Measurements from ENCODE around the gene DLX1.
"Not testable (repeated sequence)": the region's sequence is repeated elsewhere in the genome, so short reads cannot be mapped to it uniquely, and the experiment has no call there.

The DLX1 gene

DNA sequence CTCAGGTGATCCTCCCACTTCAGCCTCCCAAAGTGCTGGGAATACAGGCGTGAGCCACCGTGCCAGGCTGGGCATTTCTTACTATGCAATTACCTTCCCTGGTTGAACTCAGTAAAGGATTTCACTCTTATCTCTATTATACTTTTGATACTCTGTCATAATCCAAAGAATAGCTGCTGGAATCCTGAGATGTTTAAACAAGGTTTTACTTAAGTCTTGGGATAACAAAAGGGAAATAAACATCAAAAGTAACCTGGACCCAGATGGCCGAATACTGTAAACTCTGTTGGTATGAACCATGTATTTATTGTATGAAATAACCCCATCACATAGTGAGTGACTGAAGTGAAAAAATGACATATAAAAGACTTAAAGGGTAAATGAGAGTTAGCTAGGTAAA is 29.3 kb downstream of the DLX1 start:
- no peak for TF ChIP-seq GATA1 (IDR thresholded peaks at IDR 0.05; ENCODE audit: low read depth, low read length)
- no peak for TF ChIP-seq POLR2A (IDR thresholded peaks at IDR 0.05; ENCODE audit: low read length)
- DNase-seq = no peak

DNA sequence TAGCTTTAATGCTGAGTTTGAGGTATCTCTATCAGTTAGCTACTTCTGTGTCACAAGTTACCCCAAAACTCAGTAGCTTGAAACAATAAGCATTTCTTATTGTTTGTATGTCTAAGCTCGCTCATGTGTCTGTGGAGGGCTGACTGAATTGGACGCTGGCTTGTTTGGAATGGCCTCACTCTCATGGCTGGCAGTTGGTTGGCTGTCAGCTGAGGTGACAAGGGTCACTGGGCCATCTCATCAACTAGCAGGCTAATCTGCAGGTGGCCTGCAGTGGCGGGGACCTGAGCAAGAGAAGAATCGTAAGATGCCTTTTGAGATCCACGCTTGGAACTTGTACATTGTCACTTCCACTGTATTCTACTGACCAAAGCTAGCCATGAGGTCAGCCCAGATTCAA is 30.8 kb downstream of the DLX1 start:
- DNase-seq = no peak
- TF ChIP-seq POLR2A (IDR thresholded peaks at IDR 0.05; ENCODE audit: low read length) (no peak), GATA1 (IDR thresholded peaks at IDR 0.05; ENCODE audit: low read depth, low read length) (no peak)

DNA sequence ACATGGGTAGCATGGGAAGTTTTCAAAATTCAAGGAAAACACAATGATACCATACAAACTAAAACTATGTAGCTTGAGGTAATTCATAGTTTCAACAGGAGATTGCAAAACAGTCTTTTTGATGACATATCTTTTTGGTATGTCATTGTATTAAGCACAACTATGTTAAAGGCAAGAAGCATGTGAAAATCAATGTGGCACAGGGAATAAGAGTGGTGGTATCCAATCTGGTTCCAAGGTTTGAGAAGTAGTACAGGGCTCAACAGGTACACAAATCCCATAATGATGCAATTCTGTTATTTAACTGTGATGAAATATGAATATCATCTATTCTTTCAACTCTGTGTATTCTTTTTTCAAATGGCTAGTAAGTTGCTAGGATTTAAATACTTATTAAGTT is 33.8 kb downstream of the DLX1 start:
- TF ChIP-seq POLR2A (IDR thresholded peaks at IDR 0.05; ENCODE audit: low read length) (no peak), GATA1 (IDR thresholded peaks at IDR 0.05; ENCODE audit: low read depth, low read length) (no peak)
- no peak for DNase-seq

DNA sequence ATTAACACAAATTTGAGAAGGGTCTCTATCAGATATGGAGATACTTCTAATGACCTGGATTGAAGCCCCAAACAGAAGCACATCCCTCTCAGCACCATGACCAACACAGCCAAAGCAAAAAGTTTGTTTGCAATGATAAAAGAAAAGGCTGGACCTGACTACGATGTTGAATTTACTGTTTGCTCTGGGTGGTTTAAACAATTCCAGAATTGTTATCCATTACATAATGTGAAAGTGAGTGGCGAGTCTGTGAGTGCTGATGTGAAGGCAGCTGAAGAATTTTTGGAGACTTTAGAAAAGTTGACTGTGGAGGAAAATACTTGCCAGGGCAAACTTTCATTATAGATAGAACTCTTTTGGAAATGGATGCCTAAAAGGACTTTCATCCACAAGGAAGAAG is 34.8 kb downstream of the DLX1 start:
- no peak for DNase-seq

DNA sequence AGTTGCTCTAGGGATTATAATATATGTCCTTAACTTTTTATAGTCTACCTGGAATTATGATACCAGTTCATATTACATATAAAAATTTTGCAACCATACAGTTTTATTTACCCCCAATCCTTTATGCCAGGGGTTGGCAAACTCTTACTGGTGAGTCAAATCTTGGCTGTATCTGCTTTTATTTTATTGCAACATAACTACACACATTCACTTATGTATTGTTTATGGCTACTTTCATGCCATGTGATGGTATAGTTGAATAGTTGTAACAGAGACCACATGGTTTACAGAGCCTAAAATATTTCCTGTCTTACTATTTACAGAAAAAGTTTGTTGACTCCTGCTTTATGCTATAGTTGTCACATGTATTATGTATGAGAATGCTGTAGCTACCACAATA is 43.2 kb downstream of the DLX1 start:
- DNase-seq = no peak
- TF ChIP-seq POLR2A (IDR thresholded peaks at IDR 0.05; ENCODE audit: low read length) (no peak), GATA1 (IDR thresholded peaks at IDR 0.05; ENCODE audit: low read depth, low read length) (no peak)

More for the DNA sequence above, 34.8 kb downstream of the DLX1 start:
- TF ChIP-seq POLR2A (IDR thresholded peaks at IDR 0.05; ENCODE audit: low read length) (no peak), GATA1 (IDR thresholded peaks at IDR 0.05; ENCODE audit: low read depth, low read length) (no peak)

DNA sequence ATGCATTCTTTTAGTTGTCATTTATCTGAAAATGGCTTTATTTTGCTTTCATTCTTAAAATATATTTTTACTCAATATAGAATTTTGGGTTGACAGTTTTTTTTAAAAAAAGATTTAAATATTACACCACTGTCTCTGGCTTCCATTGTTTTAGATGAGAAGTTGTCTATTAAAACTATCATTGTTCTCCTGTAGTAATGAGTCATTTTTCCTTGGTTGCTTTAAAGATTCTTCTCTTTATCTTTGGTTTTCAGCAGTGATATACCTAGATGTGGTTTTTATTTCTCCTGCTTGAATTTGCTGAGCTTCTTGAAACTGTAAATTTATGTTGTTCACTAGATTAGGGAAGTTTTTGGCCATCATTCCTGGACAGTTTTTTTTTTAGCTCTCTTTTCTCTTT is 44.1 kb downstream of the DLX1 start:
- TF ChIP-seq GATA1 (IDR thresholded peaks at IDR 0.05; ENCODE audit: low read depth, low read length) (no peak), POLR2A (IDR thresholded peaks at IDR 0.05; ENCODE audit: low read length) (no peak)
- DNase-seq = no peak

DNA sequence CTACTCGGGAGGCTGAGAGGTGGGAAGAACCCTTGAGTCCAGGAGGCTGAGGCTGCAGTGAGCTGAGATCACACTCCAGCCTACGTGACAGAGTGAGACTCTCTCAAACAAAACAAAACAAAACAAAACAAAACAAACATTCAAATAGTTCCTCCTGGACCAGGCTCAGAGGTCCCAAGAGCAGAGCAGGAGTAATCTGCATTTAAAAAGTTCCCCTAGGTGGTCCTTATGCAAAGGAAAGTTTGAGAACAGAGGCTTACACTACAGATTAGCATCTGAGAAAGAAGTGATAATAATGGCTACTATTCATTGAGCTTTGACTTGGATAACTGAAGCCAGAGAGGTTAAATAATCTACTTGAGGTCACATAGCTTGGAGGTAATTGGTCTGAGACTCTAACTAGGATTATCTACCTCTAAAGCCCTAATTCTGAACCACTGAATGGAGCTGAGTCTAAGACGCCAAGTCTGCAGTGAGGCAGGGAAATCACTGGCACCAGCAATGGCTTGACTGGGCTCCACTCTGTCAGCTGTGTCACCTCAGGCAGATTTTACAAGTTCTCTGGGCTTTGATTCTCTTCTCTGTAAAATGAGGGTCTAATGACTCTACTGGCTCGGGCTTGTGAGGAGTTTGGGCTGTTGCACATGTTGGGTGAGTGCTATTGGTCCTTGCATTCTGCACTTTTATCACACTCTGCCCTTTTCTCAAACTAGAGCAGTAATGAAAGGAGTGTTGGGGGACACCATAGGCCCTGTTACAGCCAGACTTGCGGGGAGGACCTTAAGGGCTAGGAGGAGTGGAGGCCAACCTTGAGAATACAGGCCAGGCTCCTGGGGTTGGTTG is 46.6 kb downstream of the DLX1 start:
- DNase-seq = no peak
- TF ChIP-seq GATA1 (IDR thresholded peaks at IDR 0.05; ENCODE audit: low read depth, low read length) = no peak
- no peak for TF ChIP-seq POLR2A (IDR thresholded peaks at IDR 0.05; ENCODE audit: low read length)

DNA sequence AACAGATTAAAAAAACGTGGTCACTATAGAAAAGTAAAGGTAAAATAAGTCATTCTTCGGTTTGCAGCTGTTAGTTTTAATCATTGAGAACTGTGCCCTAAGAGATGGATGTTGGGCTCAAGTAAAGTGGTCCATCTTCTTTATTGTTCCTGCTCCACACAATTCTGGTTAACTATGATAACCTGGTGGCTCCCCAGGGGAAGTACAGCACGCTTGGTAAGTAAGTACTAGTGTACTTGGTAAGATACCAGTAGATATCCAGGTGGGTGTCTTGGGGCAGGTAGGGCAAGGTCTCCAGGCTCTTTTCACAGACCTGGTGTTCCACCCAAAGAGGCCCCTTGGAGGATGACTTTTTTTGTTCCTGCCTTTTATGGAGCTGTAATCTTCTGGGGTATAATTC is 49.0 kb downstream of the DLX1 start:
- TF ChIP-seq GATA1 (IDR thresholded peaks at IDR 0.05; ENCODE audit: low read depth, low read length) (no peak), POLR2A (IDR thresholded peaks at IDR 0.05; ENCODE audit: low read length) (no peak)

DNA sequence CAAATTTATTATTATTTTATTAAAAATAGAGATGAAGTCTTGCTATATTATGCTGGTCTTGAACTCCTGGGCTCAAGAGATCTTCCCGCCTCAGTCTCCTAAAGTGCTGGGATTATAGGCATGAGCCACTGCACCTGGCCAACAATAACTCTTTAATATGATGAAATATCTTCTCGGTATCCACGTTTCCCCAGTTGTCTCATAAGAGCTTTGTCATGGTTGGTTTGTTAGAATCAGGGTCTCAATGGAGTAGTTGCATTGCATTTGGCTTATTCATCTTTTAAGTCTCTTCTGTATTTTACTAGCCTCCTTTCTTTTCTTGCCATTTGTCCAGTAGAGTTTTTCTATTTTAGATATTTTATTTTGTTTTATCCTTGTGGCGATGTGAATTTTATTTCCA is 50.1 kb downstream of the DLX1 start:
- DNase-seq = no peak
- TF ChIP-seq POLR2A (IDR thresholded peaks at IDR 0.05; ENCODE audit: low read length) (no peak), GATA1 (IDR thresholded peaks at IDR 0.05; ENCODE audit: low read depth, low read length) (no peak)

More for the DNA sequence above, 49.0 kb downstream of the DLX1 start:
- no peak for DNase-seq

DNA sequence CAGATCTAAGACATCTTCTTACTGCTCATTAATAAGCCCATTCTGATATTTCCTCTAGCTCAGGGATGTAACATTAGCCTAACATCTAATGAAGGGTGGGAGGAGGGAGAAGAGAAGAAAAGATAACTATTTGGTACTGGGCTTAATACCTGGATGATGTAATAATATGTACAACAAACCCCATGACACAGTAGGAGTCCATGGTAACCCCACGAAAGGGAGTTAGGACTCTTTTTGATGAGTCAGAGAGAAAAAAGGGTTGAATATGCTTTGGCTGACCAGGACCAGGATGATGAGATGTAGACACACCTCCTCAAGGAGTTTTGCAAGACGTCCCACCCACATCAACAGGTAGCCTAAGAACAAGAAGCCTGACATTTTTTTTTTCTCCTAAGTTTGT is 51.8 kb downstream of the DLX1 start:
- no peak for DNase-seq

DNA sequence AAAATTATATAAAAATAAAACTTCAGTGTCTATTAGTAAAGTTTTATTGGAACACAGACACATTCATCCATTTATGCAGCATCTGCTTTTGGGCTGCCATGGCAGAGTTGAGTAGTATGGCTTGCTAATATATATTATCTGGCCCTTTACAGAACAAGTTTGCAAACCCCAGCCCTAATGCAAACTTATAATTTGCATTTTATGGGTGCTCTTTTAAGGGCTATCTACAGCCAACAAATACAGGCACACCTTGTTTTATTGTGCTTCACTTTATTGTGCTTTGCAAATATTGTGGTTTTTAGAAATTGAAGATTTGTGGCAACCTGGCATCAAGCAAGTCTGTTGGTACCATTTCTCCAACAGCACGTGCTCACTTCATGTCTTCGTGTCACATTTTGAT is 52.6 kb downstream of the DLX1 start:
- TF ChIP-seq POLR2A (IDR thresholded peaks at IDR 0.05; ENCODE audit: low read length) (no peak), GATA1 (IDR thresholded peaks at IDR 0.05; ENCODE audit: low read depth, low read length) (no peak)
- DNase-seq = no peak

More for the DNA sequence above, 51.8 kb downstream of the DLX1 start:
- TF ChIP-seq GATA1 (IDR thresholded peaks at IDR 0.05; ENCODE audit: low read depth, low read length) (no peak), POLR2A (IDR thresholded peaks at IDR 0.05; ENCODE audit: low read length) (no peak)

DNA sequence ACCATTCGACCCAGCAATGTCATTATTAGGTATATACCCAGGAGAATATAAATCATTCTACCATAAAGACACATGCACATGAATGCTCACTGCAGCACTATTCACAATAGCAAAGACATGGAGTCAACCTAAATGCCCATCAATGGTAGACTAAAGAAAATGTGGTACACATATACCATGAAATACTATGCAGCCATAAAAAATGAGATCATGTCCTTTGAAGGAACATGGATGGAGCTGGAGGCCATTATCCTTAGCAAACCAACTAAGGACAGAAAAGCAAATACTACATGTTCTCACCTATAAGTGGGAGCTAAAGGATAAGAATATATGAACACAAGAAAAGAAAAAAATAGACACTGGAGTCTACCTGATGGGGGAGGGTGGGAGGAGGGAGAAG is 53.4 kb downstream of the DLX1 start:
- not testable (repeated sequence) for DNase-seq

Data from erythroblast (primary cell).